Caco-2 (cell line): ENCODE measurements around the gene ANKRD34B. TPM values are rescaled to one million over a fixed set of nuclear protein-coding genes. Genes with fewer than 3 reads are reported as not detected.

Experiments used
- BruUV-seq: library from RNA; stranded (reverse); fragments of 400-500 nt; replicated peaks from 2 replicates; lab custom pipeline; 2021; lab: Mats Ljungman, UMichigan
- CTCF ChIA-PET: fragments of 300-600 bp; sonication (Branson Sonifier 250); formaldehyde crosslinking; loops from one replicate; lab custom pipeline; 2022; ENCODE audit warnings: antibody characterized with exemption; lab: Charles Lee
- POLR2A ChIA-PET: fragments of 300-600 bp; sonication (Branson Sonifier 250); formaldehyde crosslinking; loops from one replicate; lab custom pipeline; 2022; ENCODE audit warnings: antibody characterized with exemption; lab: Charles Lee
- DNase-seq, 2 experiments: peaks; one replicate each; pipeline versions ENCODE4 v3.0.0 to v3.0.0-alpha.2; 2020 to 2022
- H3K27me3 ChIP-seq: replicated peaks from 2 replicates; pipeline ENCODE4 v1.6.0; 2011; ENCODE audit warnings: low read length; ENCODE audit not compliant: control insufficient read depth, insufficient read depth
- H3K36me3 ChIP-seq: 2 replicates; pipeline ENCODE4 v1.5.1; 2011; ENCODE audit warnings: low read length; ENCODE audit not compliant: control insufficient read depth, insufficient read depth
- H3K4me1 ChIP-seq: fragments of 250-450 bp; sonication (Bioruptor Pico); 2 replicates; pipeline ENCODE4 v1.5.1; 2020; ENCODE audit warnings: mild to moderate bottlenecking
- H3K4me3 ChIP-seq: 2 replicates; pipeline ENCODE4 v1.5.1; 2011; ENCODE audit warnings: low read depth, mild to moderate bottlenecking, control low read depth, low read length
- H3K9me3 ChIP-seq: fragments of 250-450 bp; sonication (Bioruptor Pico); 2 replicates; pipeline ENCODE4 v1.5.1; 2020; ENCODE audit warnings: mild to moderate bottlenecking, moderate library complexity
- H3K27ac Mint-ChIP-seq: one replicate; pipeline ENCODE4 v1.8.0; 2022; ENCODE audit warnings: mixed read lengths; ENCODE audit not compliant: unreplicated experiment
- H3K27me3 Mint-ChIP-seq: one replicate; pipeline ENCODE4 v1.8.0; 2022; ENCODE audit warnings: mixed read lengths; ENCODE audit not compliant: insufficient read depth, unreplicated experiment
- H3K36me3 Mint-ChIP-seq: one replicate; pipeline ENCODE4 v1.8.0; 2022; ENCODE audit warnings: mild to moderate bottlenecking, mixed read lengths; ENCODE audit not compliant: insufficient read depth, unreplicated experiment
- H3K4me1 Mint-ChIP-seq: one replicate; pipeline ENCODE4 v1.8.0; 2022; ENCODE audit warnings: low read depth, mixed read lengths; ENCODE audit not compliant: unreplicated experiment
- H3K4me3 Mint-ChIP-seq: one replicate; pipeline ENCODE4 v1.8.0; 2022; ENCODE audit warnings: mild to moderate bottlenecking, moderate library complexity, mixed read lengths; ENCODE audit not compliant: unreplicated experiment
- H3K9me3 Mint-ChIP-seq: one replicate; pipeline ENCODE4 v1.8.0; 2022; ENCODE audit warnings: mixed read lengths; ENCODE audit not compliant: unreplicated experiment
- CTCF ChIP-seq, 2 experiments: fragments of 200-600 bp in 1 of 2; IDR thresholded peaks; 1 replicate in 1 of 2; 2 replicates in 1 of 2; pipeline versions ENCODE4 v1.5.1 to v1.8.0; 2011 to 2022; ENCODE audit warnings: antibody characterized with exemption in 1 of 2, control low read depth in 1 of 2, inconsistent platforms in 1 of 2, low read depth in 1 of 2, low read length in 1 of 2, mild to moderate bottlenecking in 1 of 2, moderate library complexity in 1 of 2; ENCODE audit not compliant: insufficient read depth in 1 of 2, severe bottlenecking in 1 of 2, unreplicated experiment in 1 of 2
- intact Hi-C: fragments of 100-400 bp; cut with micrococcal nuclease; formaldehyde crosslinking; loops from one replicate; pipeline ENCODE4 v1.10.0; 2022; ENCODE audit not compliant: unreplicated experiment
- total RNA-seq: library from RNA; stranded (reverse); gene quantifications from 2 replicates; pipeline ENCODE4 v1.2.3, GENCODE V29; 2022

The ANKRD34B gene
- total RNA-seq, 1 experiment from 2014 or later, result 0.07 TPM

- intact Hi-C loops, result no loop called here
- Histone ChIP-seq H3K9me3 (no peaks in the 10 kb centered on the region), H3K36me3 (no peaks in the 10 kb centered on the region), H3K4me1 (no peaks in the 10 kb centered on the region), H3K27me3 (no peaks in the 10 kb centered on the region), H3K4me3 (no peak overlapping the region)
- H3K4me1 Mint-ChIP-seq, result no peaks in the 10 kb centered on the region
- H3K36me3 Mint-ChIP-seq, result no peaks in the 10 kb centered on the region
- no peak overlapping the region for H3K4me3 Mint-ChIP-seq
- no peaks in the 10 kb centered on the region for H3K9me3 Mint-ChIP-seq
- no peak for TF ChIP-seq CTCF (IDR thresholded peaks at IDR 0.05; ENCODE audit: insufficient read depth in 1 of 2, low read depth in 1 of 2, low read length in 1 of 2, severe bottlenecking in 1 of 2, unreplicated experiment in 1 of 2)
- no peaks in the 10 kb centered on the region for H3K27me3 Mint-ChIP-seq
- DNase-seq, result no peak
- H3K27ac Mint-ChIP-seq, result no peak overlapping the region
- BruUV-seq, result no TSS peak
- POLR2A ChIA-PET, result no interaction called here
- CTCF ChIA-PET, result interaction anchor here (0.6 kb wide), 1 partner anchor 117 kb away, joined by 3 read pairs; no protein-coding TSS in a partner anchor
Observed at GRCh38 chr5:80508844-80509243, 61.2 kb downstream of the ANKRD34B start.

DNA sequence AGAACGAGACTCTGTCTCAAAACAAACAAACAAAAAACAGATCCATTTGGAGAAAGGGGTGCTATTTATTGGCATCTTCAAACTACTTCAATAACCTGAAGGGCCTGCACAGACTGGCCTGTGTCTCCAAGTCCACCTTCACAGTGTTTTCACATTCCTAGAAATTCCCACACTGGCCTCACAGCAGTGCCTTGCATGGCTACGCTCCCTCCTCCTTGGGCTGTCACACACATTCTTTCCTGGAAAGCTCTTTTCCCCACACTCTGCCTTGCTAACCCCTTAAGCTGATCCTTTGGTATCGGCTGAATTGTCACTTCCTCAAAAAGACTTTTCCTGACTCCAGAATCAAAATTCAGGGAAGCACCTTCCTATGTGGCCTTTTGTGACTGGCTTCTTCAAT is 62.4 kb downstream of the ANKRD34B start:
- Mint-ChIP-seq H3K4me1 (no peaks in the 10 kb centered on the region), H3K4me3 (no peak overlapping the region), H3K27ac (no peak overlapping the region), H3K36me3 (no peaks in the 10 kb centered on the region), H3K9me3 (no peaks in the 10 kb centered on the region), H3K27me3 (no peaks in the 10 kb centered on the region)
- CTCF ChIA-PET, result no interaction called here
- Histone ChIP-seq H3K27me3 (no peaks in the 10 kb centered on the region), H3K4me1 (no peaks in the 10 kb centered on the region), H3K9me3 (no peaks in the 10 kb centered on the region), H3K36me3 (no peaks in the 10 kb centered on the region), H3K4me3 (no peak overlapping the region)
- POLR2A ChIA-PET, result no interaction called here
- DNase-seq, result no peak
- intact Hi-C loops, result no loop called here
- BruUV-seq, result no TSS peak
- TF ChIP-seq CTCF (IDR thresholded peaks at IDR 0.05; ENCODE audit: insufficient read depth in 1 of 2, low read depth in 1 of 2, low read length in 1 of 2, severe bottlenecking in 1 of 2, unreplicated experiment in 1 of 2), result no peak

Other genes with a start within 250 kb of the ANKRD34B start
- 46.9 and 50.2 TPM in 2 replicates for gene ZFYVE16, start 162.2 kb downstream of the ANKRD34B start, total RNA-seq
- gene FAM151B, start 82.2 kb downstream of the ANKRD34B start, total RNA-seq, result 2.4 TPM in 2 replicates
- 15.9 and 17.1 TPM in 2 replicates for gene MSH3, start 84.4 kb upstream of the ANKRD34B start, total RNA-seq
- gene DHFR, start 84.7 kb upstream of the ANKRD34B start, total RNA-seq, result 57.2 and 59.2 TPM in 2 replicates